ENCODE data around the gene CCDC146. TPM values are rescaled to one million over a fixed set of nuclear protein-coding genes. Genes with fewer than 3 reads are reported as not detected.

Gene CCDC146
- polyA plus RNA-seq, 1 of the 3 experiments (the other 2 are of a cell fraction): 2.7 TPM

GRCh38 chr7:77338883-77339629 is 216.6 kb downstream of the CCDC146 start:
- TF ChIP-seq MAX (IDR thresholded peaks at IDR 0.05; ENCODE audit: low read depth) (no peak), EP300 (IDR thresholded peaks at IDR 0.05; ENCODE audit: borderline replicate concordance in 1 of 2, low read depth in 1 of 2, low read length in 1 of 2) (no peak), IRF3 (IDR thresholded peaks at IDR 0.05; ENCODE audit: low read depth, low read length) (no peak), FOSL2 (IDR thresholded peaks at IDR 0.05; ENCODE audit: borderline replicate concordance, low read depth) (no peak), NFIC (IDR thresholded peaks at IDR 0.05; ENCODE audit: borderline replicate concordance) (no peak), TAF1 (IDR thresholded peaks at IDR 0.05; ENCODE audit: borderline replicate concordance, low read depth, low read length) (no peak), SIN3A (IDR thresholded peaks at IDR 0.05; ENCODE audit: borderline replicate concordance, low read depth, low read length) (no peak), NRF1 (IDR thresholded peaks at IDR 0.05; ENCODE audit: low read depth, low read length) (no peak), RXRA (IDR thresholded peaks at IDR 0.05; ENCODE audit: borderline replicate concordance, low read depth) (no peak), RAD21 (IDR thresholded peaks at IDR 0.05; ENCODE audit: low read length) (no peak), MXI1 (IDR thresholded peaks at IDR 0.05; ENCODE audit: low read depth, low read length) (no peak)
- Histone ChIP-seq H3K27me3 (ENCODE audit: insufficient read depth) (no peaks in the 10 kb centered on the region), H3K4me2 (no peak overlapping the region), H4K20me1 (ENCODE audit: insufficient read depth) (no peaks in the 10 kb centered on the region), H3F3A (replicated peaks; ENCODE audit: insufficient read depth) (no peaks in the 10 kb centered on the region), H3K79me2 (ENCODE audit: insufficient read depth) (no peaks in the 10 kb centered on the region), H3K9me2 (no peaks in the 10 kb centered on the region), H3K4me3 (ENCODE audit: low read depth in 2 of 2, low read length in 1 of 2) (no peak overlapping the region), H3K36me3 (replicated peaks in 1 of 2; ENCODE audit: control insufficient read depth in 1 of 2, insufficient read depth in 2 of 2, low read length in 1 of 2) (no peaks in the 10 kb centered on the region), H3K9ac (no peak overlapping the region), H3K27ac (ENCODE audit: low read depth in 2 of 2, low read length in 1 of 2) (no peak overlapping the region), H3K9me3 (no peaks in the 10 kb centered on the region), H3K4me1 (ENCODE audit: control insufficient read depth in 1 of 2, insufficient read depth in 2 of 2, low read depth in 1 of 2, low read length in 1 of 2) (no peaks in the 10 kb centered on the region), H2AFZ (ENCODE audit: low read depth) (no peak overlapping the region)
- ChIA-PET CTCF (no interaction called here), POLR2A (no interaction called here)
- WGBS (ENCODE audit: low lambda C conversion rate): 77% methylated on average over 5 of the region's 5 CpGs
- DNase-seq: no peak

- H3K9me2 ChIP-seq: no peaks in the 10 kb centered on the region
- H3F3A ChIP-seq (replicated peaks; ENCODE audit: insufficient read depth): no peaks in the 10 kb centered on the region
- H3K36me3 ChIP-seq (replicated peaks in 1 of 2; ENCODE audit: control insufficient read depth in 1 of 2, insufficient read depth in 2 of 2, low read length in 1 of 2): no peaks in the 10 kb centered on the region
- H3K4me3 ChIP-seq (ENCODE audit: low read depth in 2 of 2, low read length in 1 of 2): no peak overlapping the region
- no peak overlapping the region for H2AFZ ChIP-seq (ENCODE audit: low read depth)
- no peaks in the 10 kb centered on the region for H4K20me1 ChIP-seq (ENCODE audit: insufficient read depth)
- H3K9ac ChIP-seq: no peak overlapping the region
- no peak overlapping the region for H3K27ac ChIP-seq (ENCODE audit: low read depth in 2 of 2, low read length in 1 of 2)
- H3K9me3 ChIP-seq: no peaks in the 10 kb centered on the region
- no peaks in the 10 kb centered on the region for H3K27me3 ChIP-seq (ENCODE audit: insufficient read depth)
- H3K79me2 ChIP-seq (ENCODE audit: insufficient read depth): no peaks in the 10 kb centered on the region
- H3K4me2 ChIP-seq: no peak overlapping the region
- 73% methylated on average over 5 of the region's 5 CpGs for WGBS (ENCODE audit: low lambda C conversion rate)
- POLR2A ChIA-PET: no interaction called here
- DNase-seq: no peak
- CTCF ChIA-PET: no interaction called here
- H3K4me1 ChIP-seq (ENCODE audit: control insufficient read depth in 1 of 2, insufficient read depth in 2 of 2, low read depth in 1 of 2, low read length in 1 of 2): no peaks in the 10 kb centered on the region
- TF ChIP-seq MXI1 (IDR thresholded peaks at IDR 0.05; ENCODE audit: low read depth, low read length): no peak
- TF ChIP-seq GATA2 (CRISPR knock-in tag; IDR thresholded peaks at IDR 0.05): no peak
- TF ChIP-seq CHD2 (IDR thresholded peaks at IDR 0.05; ENCODE audit: low read length, partially characterized antibody): no peak
- TF ChIP-seq EP300 (IDR thresholded peaks at IDR 0.05; ENCODE audit: borderline replicate concordance in 1 of 2, low read depth in 1 of 2, low read length in 1 of 2): no peak
- TF ChIP-seq RFX5 (IDR thresholded peaks at IDR 0.05; ENCODE audit: low read length): no peak
- TF ChIP-seq JUND (IDR thresholded peaks at IDR 0.05): no peak
- TF ChIP-seq ELF1 (IDR thresholded peaks at IDR 0.05): no peak
- TF ChIP-seq GABPA (IDR thresholded peaks at IDR 0.05; ENCODE audit: low read depth): no peak
- TF ChIP-seq TEAD4 (IDR thresholded peaks at IDR 0.05; ENCODE audit: borderline replicate concordance, insufficient read depth): no peak
Observed at GRCh38 chr7:77339726-77340125, 217.3 kb downstream of the CCDC146 start.

Other genes with a start within 250 kb of the CCDC146 start
- not detected in 2 replicates for gene SPDYE17, start 90.3 kb upstream of the CCDC146 start, polyA plus RNA-seq (2012; rRNA removed)
- gene SPDYE18, start 60.1 kb upstream of the CCDC146 start, polyA plus RNA-seq (2012; rRNA removed): 0.24 and 0.48 TPM in 2 replicates
- gene FGL2, start 77.2 kb downstream of the CCDC146 start, polyA plus RNA-seq (2012; rRNA removed): not detected in 2 replicates